HepG2 (cell line): ENCODE measurements around the gene MRPL9.

ENCODE experiments used
- KLF11 ChIP-seq: IDR thresholded peaks from 2 replicates; pipeline ENCODE4 v1.6.1; 2016; ENCODE audit warnings: missing compliant biosample characterization
- MTA1 ChIP-seq: sonication (generic); formaldehyde crosslinking; IDR thresholded peaks from 2 replicates; pipeline ENCODE4 v1.4.0; 2020; ENCODE audit warnings: missing genetic modification reagents, mild to moderate bottlenecking, borderline replicate concordance
- TAF1 ChIP-seq: sonication (generic); formaldehyde crosslinking; IDR thresholded peaks from 2 replicates; pipeline ENCODE4 v1.4.0; 2020; ENCODE audit warnings: missing genetic modification reagents
- ZNF576 ChIP-seq: sonication (generic); formaldehyde crosslinking; IDR thresholded peaks from 2 replicates; pipeline ENCODE4 v1.4.0; 2020; ENCODE audit warnings: mild to moderate bottlenecking, missing genetic modification reagents

GRCh38 chr1:151713044-151713443 lies 50.3 kb downstream of the MRPL9 start:
- TF ChIP-seq MTA1 (CRISPR knock-in tag) (no peak), KLF11 (CRISPR knock-in tag) (no peak), ZNF576 (CRISPR knock-in tag) (no peak), TAF1 (CRISPR knock-in tag) (no peak)
